Umbilical cord (tissue), 2 donors: ENCODE results near the gene WDR12. TPM values are rescaled to one million over a fixed set of nuclear protein-coding genes. Genes with fewer than 3 reads are reported as not detected.
"Not testable (repeated sequence)": the region's sequence is repeated elsewhere in the genome, so short reads cannot be mapped to it uniquely, and the experiment has no call there.

Source experiments
- DNase-seq: peaks from one replicate; pipeline ENCODE4 v3.0.0-alpha.2; 2015; ENCODE audit warnings: low spot score
- total RNA-seq: library from RNA; depleted of rRNA; stranded (reverse); fragments of >200 nt; gene quantifications from one replicate; pipeline ENCODE4 v1.2.3, GENCODE V29; 2014; ENCODE audit warnings: low replicate concordance; ENCODE audit not compliant: insufficient read depth

Gene WDR12
- total RNA-seq, 1 donor from 2014 or later: 4.8 TPM

GRCh38 chr2:202885190-202885589, 26.3 kb downstream of the WDR12 start:
- DNase-seq: no peak

- no peak for DNase-seq
These were observed 27.3 kb downstream of the WDR12 start for GRCh38 chr2:202883987-202884675.

DNA sequence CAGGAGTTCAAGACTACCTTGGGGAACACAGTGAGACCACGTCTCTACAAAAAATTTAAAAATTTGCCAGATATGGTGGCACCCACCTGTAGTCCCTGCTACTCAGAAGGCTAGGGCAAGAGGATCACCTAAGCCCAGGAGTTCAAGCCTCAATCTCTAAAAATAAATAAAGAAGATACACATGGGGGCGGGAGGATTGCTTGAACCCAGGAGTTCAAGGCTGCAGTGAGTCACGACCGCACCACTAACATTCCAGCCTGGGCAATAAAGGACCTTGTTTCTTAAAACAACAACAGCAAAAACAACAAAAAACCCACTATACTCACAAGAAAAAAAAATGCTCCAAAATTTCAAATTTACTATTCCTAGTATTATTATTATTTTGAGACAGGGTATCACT, 29.9 kb downstream of the WDR12 start:
- DNase-seq: no peak

DNA sequence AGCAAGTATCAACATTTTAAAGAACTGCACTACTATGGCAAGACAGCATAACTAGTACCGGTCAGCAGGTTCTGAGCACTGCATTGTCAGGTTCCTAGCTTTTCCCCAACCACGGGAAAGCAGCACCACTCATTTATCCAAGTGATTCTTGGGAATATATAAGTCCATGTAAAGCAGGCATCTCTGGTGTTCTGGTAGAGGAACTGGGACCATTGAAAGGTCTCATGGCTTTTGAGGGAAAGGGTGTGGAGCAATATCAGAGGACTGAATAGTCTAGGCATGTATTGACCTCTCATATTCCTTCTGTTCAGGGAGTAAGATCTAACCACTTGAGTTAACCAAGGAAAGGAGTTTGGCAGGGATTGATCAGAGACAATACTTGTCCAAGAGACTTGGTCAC, 33.8 kb downstream of the WDR12 start:
- DNase-seq: no peak

GRCh38 chr2:202871300-202872141, 40.0 kb downstream of the WDR12 start, which contains the start of gene ICA1L:
Gene ICA1L, minus strand, starts transcription at chr2:202871766. Its CDS starts 42,757 bp downstream, at chr2:202829009.
- peak; percentile 87 for DNase-seq

GRCh38 chr2:202870431-202871299, 40.8 kb downstream of the WDR12 start:
- DNase-seq: peak; percentile 85

GRCh38 chr2:202861987-202862386, 49.5 kb downstream of the WDR12 start:
- no peak for DNase-seq

- DNase-seq: no peak
These were observed 52.9 kb downstream of the WDR12 start for GRCh38 chr2:202858601-202859000.

DNA sequence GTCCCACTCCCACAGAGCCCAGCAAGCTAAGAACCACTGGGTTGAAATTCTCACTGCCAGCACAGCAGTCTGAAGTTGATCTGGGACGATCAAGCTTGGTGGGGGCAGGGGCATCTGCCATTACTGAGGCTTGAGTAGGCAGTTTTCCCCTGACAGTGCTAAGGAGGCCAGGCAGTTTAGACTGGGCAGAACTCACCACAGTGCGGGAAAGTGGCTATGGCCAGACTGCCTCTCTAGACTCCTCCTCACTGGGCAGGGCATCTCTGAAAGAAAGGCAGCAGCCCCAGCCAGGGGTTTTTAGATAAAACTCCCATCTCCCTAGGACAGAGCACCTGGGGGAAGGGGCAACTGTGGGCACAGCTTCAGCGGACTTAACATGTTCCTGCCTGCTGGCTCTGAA, 62.1 kb downstream of the WDR12 start:
- not testable (repeated sequence) for DNase-seq

DNA sequence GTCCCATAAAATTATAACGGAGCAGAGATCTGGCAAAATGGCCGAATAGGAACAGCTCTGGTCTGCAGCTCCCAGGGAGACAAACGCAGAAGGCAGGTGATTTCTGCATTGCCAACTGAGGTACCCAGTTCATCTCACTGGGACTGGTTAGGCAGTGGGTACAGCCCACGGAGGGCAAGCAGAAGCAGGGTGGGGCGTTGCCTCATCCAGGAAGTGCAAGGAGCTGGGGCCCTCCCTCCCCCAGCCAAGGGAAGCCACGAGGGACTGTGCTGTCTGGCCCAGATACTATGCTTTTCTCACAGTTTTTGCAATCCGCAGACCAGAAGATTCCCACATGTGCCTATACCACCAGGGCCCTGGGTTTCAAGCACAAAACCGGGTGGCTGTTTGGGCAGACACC, 62.7 kb downstream of the WDR12 start:
- DNase-seq: no peak

DNA sequence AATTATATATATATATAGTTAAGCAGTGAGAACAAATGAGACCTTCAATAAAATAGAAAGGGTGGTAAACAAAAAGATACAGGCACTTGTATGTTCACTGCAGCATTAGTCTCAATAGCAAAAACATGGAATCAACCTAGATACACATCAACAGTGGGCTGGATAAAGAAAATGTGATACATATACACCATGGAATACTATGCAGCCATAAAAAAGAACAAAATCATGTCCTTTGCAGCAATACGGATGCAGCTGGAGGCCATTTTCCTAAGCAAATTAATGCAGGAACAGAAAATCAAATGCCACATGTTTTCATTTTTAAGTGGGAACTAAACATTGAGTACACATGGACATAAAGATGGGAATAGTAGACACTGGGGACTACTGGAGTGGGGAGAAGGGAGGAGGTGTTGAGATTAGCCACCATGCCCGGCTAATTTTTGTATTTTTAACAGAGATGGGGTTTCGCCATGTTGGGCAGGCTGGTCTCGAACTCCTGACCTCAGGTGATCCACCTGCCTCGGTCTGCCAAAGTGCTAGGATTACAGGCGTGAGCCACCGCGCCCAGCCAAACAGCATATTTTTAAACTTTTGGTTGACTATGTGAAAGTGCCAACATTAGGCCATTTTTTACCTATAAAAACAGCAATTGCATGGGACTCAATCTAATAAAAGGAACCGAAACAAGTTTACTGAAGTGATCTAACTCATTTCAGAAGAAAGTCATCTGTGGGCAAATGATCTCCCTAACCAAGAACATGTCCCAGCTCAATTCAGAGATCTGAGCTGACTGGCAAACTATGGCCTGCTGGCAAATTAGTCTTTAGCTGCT, 63.6 kb downstream of the WDR12 start:
- DNase-seq: no peak

DNA sequence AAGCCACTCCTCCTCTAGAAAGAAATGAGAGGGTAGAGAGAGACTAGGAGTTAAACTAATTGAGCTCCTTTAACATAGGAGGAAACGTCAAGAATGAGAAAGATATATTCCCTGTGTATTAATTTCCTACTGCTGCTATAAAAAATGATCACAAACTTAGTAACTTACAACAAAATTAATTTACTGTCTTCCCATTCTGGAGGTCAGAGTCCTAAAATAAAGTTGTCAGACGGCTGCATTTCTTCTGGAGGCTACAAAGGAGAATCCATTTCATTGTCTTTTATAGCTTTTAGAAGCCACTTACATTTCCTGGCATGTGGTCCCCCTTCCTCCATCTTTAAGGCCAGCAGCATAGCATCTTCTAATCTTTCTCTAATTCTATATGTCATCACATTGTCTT, 66.8 kb downstream of the WDR12 start:
- no peak for DNase-seq

DNA sequence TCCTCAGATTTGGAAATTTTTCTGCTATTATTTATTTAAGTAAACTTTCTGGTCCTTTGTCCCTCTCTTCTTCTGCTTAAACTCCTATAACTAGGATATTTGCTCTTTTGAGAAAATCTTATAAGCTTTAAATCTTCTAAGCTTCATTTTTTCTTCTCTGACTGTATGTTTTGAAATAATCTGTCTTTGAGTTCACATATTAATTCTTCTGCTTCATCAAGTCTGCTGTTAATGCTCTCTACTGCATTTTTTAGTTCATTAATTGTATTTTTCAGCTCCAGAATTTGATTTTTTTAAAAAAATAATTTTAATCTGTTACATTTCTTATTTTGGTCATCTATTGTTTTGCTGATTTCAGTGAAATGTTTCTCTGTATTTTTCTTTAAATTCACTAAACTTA, 68.8 kb downstream of the WDR12 start:
- DNase-seq: no peak

DNA sequence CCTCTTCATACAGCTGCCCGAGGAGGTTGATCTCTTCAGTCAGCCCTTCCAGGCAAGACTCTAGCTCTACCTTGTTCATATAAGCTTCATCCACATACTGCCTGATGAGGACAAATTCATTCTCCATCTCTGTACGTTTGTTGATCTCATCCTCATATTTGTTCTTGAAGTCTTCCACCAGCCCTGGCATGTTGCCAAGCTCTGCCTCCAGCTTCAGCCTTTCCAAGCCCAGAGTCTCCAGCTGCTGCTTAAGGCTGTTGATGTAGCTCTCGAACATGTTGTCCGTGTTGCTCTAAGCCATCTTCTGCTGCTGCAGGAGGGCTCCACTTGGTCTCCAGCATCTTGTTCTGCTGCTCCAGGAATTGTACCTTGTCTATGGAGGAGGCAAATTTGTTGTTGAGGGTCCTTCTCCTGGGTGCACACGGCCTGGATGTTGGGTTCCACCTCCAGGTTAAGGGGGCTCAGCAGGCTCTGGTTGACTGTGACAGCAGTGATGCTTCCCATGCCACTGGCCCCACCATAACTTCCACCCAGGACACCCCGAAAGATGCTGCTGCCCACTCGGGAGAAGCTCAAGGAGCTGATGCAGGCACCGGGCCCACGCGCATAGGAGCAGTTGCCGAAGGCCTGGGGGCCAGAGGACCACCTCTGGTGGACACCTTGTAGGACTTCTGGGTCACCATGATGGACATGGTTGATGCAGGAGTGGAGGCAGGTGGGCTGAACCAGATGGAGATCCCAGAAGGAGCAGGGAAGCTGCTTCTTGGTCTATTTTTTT, 70.2 kb downstream of the WDR12 start:
- DNase-seq: no peak

DNA sequence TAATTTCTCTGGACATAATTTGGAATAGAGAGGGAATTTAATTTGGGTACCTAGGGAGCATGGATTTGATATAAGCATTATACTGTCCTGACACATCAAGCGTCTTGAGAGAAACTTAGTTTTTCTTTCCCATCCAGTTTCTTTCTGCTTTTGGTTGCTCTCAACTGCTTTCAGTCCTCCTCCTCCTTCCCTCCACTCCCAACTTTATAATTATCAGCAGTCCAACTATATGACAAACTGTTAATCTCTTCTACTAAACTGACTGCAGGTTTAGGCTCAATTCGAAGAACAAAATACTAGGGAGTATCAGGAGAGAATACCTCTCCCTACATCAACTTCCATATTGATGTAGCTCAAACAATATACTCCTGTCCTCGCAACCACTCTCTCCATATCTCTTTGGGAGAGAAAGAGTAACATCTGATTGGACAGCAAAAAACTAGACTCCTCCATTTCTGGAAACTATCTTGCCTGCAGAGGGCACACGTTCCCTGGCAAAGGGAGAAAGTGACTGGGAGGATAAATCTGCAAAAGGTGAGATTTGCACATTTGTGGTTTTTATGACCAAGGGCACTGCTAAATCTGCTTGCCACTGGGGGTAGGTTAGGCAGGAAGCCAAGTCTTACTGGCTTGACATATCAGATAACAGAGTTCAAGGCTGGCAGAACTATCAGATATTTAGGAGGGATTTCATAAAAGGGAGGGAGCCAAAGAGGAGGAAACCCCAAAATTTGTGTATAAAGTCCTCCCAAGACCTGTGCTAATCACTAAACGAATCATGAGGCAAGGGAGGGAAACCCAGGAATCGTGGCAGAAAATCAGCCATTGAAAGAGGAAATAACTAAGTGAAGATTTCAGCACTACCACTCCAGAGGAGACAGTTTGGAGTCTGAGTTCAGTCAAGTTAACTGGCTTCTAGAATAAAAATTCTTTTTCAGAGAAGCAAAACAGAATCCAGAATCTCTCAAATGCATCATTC, 79.9 kb downstream of the WDR12 start:
- peak; percentile 34 for DNase-seq

DNA sequence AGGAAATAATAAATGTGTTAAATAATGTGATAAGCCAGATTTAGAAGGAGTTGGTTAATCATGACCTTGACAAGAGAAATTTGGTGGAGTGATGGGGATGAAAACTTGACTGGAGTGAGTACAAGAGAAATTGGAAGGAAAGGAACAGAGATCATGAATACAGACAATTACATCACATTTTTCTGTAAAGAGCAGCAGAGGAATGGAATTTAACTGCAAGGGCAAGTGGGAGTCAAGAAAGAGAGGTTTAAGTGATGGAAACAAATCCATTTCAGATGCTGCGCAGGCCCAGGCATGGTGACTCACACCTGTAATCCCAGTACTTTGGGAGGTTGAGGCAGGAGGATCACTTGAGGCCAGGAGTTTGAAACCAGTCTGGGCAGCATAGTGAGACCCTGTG, 86.6 kb downstream of the WDR12 start:
- DNase-seq: no peak
